BLaER1 (cell line): ENCODE measurements around the gene CDC20B.

Experiments used
- H3K27ac ChIP-seq: shearing (Covaris generic); formaldehyde crosslinking; 2 replicates; pipeline ENCODE4 v1.8.1; 2022
- H3K27me3 ChIP-seq: shearing (Covaris generic); formaldehyde crosslinking; 2 replicates; pipeline ENCODE4 v1.8.1; 2022
- H3K36me3 ChIP-seq: shearing (Covaris generic); formaldehyde crosslinking; 2 replicates; pipeline ENCODE4 v1.8.1; 2022
- H3K4me1 ChIP-seq: shearing (Covaris generic); formaldehyde crosslinking; 2 replicates; pipeline ENCODE4 v1.8.1; 2022
- H3K4me2 ChIP-seq: shearing (Covaris generic); formaldehyde crosslinking; 2 replicates; pipeline ENCODE4 v1.8.1; 2022
- H3K4me3 ChIP-seq: shearing (Covaris generic); formaldehyde crosslinking; 2 replicates; pipeline ENCODE4 v1.8.1; 2022
- H3K9ac ChIP-seq: shearing (Covaris generic); formaldehyde crosslinking; 2 replicates; pipeline ENCODE4 v1.8.1; 2022
- H3K9me3 ChIP-seq: shearing (Covaris generic); formaldehyde crosslinking; 2 replicates; pipeline ENCODE4 v1.8.1; 2022
- H4K20me1 ChIP-seq: shearing (Covaris generic); formaldehyde crosslinking; 2 replicates; pipeline ENCODE4 v1.8.1; 2022
- Cebpa-rat ChIP-seq: shearing (Covaris generic); IDR thresholded peaks from 2 replicates; pipeline ENCODE4 v1.8.1; 2022

CDC20B gene

GRCh38 chr5:55162666-55163065 lies 10.3 kb downstream of the CDC20B start:
- no peak for TF ChIP-seq Cebpa-rat
- H3K4me1 ChIP-seq: peaks cover 16% of the 10 kb centered on the region
- H3K4me2 ChIP-seq: no peak overlapping the region
- H3K4me3 ChIP-seq: no peak overlapping the region
- H3K27ac ChIP-seq: no peak overlapping the region
- H4K20me1 ChIP-seq: no peaks in the 10 kb centered on the region
- H3K9me3 ChIP-seq: no peaks in the 10 kb centered on the region
- H3K27me3 ChIP-seq: no peaks in the 10 kb centered on the region
- no peak overlapping the region for H3K9ac ChIP-seq
- H3K36me3 ChIP-seq: no peaks in the 10 kb centered on the region

GRCh38 chr5:55160493-55161209 lies 12.3 kb downstream of the CDC20B start:
- no peak overlapping the region for H3K4me2 ChIP-seq
- H3K27ac ChIP-seq: no peak overlapping the region
- no peaks in the 10 kb centered on the region for H3K27me3 ChIP-seq
- no peaks in the 10 kb centered on the region for H4K20me1 ChIP-seq
- H3K9ac ChIP-seq: no peak overlapping the region
- H3K4me3 ChIP-seq: no peak overlapping the region
- no peak for TF ChIP-seq Cebpa-rat
- H3K9me3 ChIP-seq: peaks cover 7% of the 10 kb centered on the region
- H3K4me1 ChIP-seq: peaks cover 16% of the 10 kb centered on the region
- no peaks in the 10 kb centered on the region for H3K36me3 ChIP-seq

GRCh38 chr5:55159763-55160492 lies 13.0 kb downstream of the CDC20B start, which contains the start of gene GPX8:
Gene GPX8, plus strand, starts transcription at chr5:55160171. Its CDS starts 22 bp downstream, at chr5:55160193.
- Histone ChIP-seq H3K27ac (no peak within 1 kb of the TSS), H3K36me3 (no peaks in the 10 kb centered on the region), H3K9ac (no peak within 1 kb of the TSS), H3K4me1 (peaks cover 20% of the 10 kb centered on the region), H3K4me3 (no peak within 1 kb of the TSS), H4K20me1 (no peaks in the 10 kb centered on the region), H3K27me3 (no peaks in the 10 kb centered on the region), H3K9me3 (peaks cover 11% of the 10 kb centered on the region), H3K4me2 (no peak within 1 kb of the TSS)
- no peak for TF ChIP-seq Cebpa-rat

GRCh38 chr5:55154873-55155272 lies 18.1 kb downstream of the CDC20B start:
- no peaks in the 10 kb centered on the region for H4K20me1 ChIP-seq
- no peak overlapping the region for H3K4me3 ChIP-seq
- peaks cover 11% of the 10 kb centered on the region for H3K9me3 ChIP-seq
- no peak overlapping the region for H3K9ac ChIP-seq
- H3K27me3 ChIP-seq: no peaks in the 10 kb centered on the region
- H3K4me2 ChIP-seq: no peak overlapping the region
- no peaks in the 10 kb centered on the region for H3K36me3 ChIP-seq
- H3K4me1 ChIP-seq: peaks cover 20% of the 10 kb centered on the region
- TF ChIP-seq Cebpa-rat: no peak
- no peak overlapping the region for H3K27ac ChIP-seq

- no peak for TF ChIP-seq Cebpa-rat
- no peaks in the 10 kb centered on the region for H4K20me1 ChIP-seq
- H3K9ac ChIP-seq: no peak overlapping the region
- H3K4me3 ChIP-seq: no peak overlapping the region
- no peak overlapping the region for H3K4me2 ChIP-seq
- H3K9me3 ChIP-seq: peaks cover 11% of the 10 kb centered on the region
- H3K27ac ChIP-seq: no peak overlapping the region
- H3K4me1 ChIP-seq: peaks cover 15% of the 10 kb centered on the region
- no peaks in the 10 kb centered on the region for H3K36me3 ChIP-seq
- H3K27me3 ChIP-seq: no peaks in the 10 kb centered on the region
Measured at GRCh38 chr5:55151923-55152842, 20.8 kb downstream of the CDC20B start.

GRCh38 chr5:55149308-55149795 lies 23.6 kb downstream of the CDC20B start:
- Histone ChIP-seq H3K4me2 (no peak overlapping the region), H3K27ac (no peak overlapping the region), H3K27me3 (no peaks in the 10 kb centered on the region), H3K4me3 (no peak overlapping the region), H3K9me3 (no peaks in the 10 kb centered on the region), H3K9ac (no peak overlapping the region), H4K20me1 (no peaks in the 10 kb centered on the region), H3K36me3 (no peaks in the 10 kb centered on the region), H3K4me1 (peaks cover 18% of the 10 kb centered on the region)
- TF ChIP-seq Cebpa-rat: no peak

- no peak for TF ChIP-seq Cebpa-rat
- Histone ChIP-seq H3K4me2 (peak overlapping the region; percentile 41), H3K4me1 (peaks cover 18% of the 10 kb centered on the region), H3K27ac (no peak overlapping the region), H3K27me3 (no peaks in the 10 kb centered on the region), H3K36me3 (no peaks in the 10 kb centered on the region), H3K9me3 (no peaks in the 10 kb centered on the region), H3K9ac (no peak overlapping the region), H4K20me1 (no peaks in the 10 kb centered on the region), H3K4me3 (no peak overlapping the region)
Measured at GRCh38 chr5:55146543-55147151, 26.3 kb downstream of the CDC20B start.

GRCh38 chr5:55146080-55146479 lies 26.9 kb downstream of the CDC20B start:
- H4K20me1 ChIP-seq: no peaks in the 10 kb centered on the region
- H3K9me3 ChIP-seq: no peaks in the 10 kb centered on the region
- H3K4me2 ChIP-seq: peak overlapping the region; percentile 41
- no peak overlapping the region for H3K4me3 ChIP-seq
- no peaks in the 10 kb centered on the region for H3K36me3 ChIP-seq
- H3K9ac ChIP-seq: no peak overlapping the region
- no peak overlapping the region for H3K27ac ChIP-seq
- H3K4me1 ChIP-seq: peaks cover 18% of the 10 kb centered on the region
- TF ChIP-seq Cebpa-rat: no peak
- no peaks in the 10 kb centered on the region for H3K27me3 ChIP-seq

- Histone ChIP-seq H3K27me3 (no peaks in the 10 kb centered on the region), H3K4me3 (no peak overlapping the region), H3K4me2 (no peak overlapping the region), H3K36me3 (no peaks in the 10 kb centered on the region), H4K20me1 (no peaks in the 10 kb centered on the region), H3K27ac (no peak overlapping the region), H3K9ac (no peak overlapping the region), H3K9me3 (no peaks in the 10 kb centered on the region), H3K4me1 (peaks cover 18% of the 10 kb centered on the region)
- no peak for TF ChIP-seq Cebpa-rat
Measured at GRCh38 chr5:55143624-55144023, 29.4 kb downstream of the CDC20B start.
